Measurements from ENCODE around the gene NPHP3. TPM values are rescaled to one million over a fixed set of nuclear protein-coding genes. Genes with fewer than 3 reads are reported as not detected.

The NPHP3 gene
- 27.2 and 29.5 TPM in 2 replicates for total RNA-seq (2014; rRNA removed; shearing (Covaris generic))
- polyA plus RNA-seq (2016; fragmentation: Nextera tagmentation; extraction: Ambion mirVana), result 10.5 and 11.6 TPM in 2 replicates

GRCh38 chr3:132722165-132723023, at the start of gene NPHP3:
TSS of gene NPHP3 (minus strand) at chr3:132722409. CDS start at chr3:132722355, 54 bp downstream.
- Histone ChIP-seq H3F3A (ENCODE audit: insufficient read depth) (peaks cover 15% of the 10 kb centered on the region), H3K9ac (peak within 1 kb of the TSS; percentile 96), H3K4me2 (ENCODE audit: unreplicated experiment) (peak within 1 kb of the TSS; percentile 78), H3K4me1 (ENCODE audit: insufficient read depth) (peaks cover 23% of the 10 kb centered on the region), H3K27me3 (replicated peaks; ENCODE audit: insufficient read depth) (no peaks in the 10 kb centered on the region), H3K36me3 (ENCODE audit: low read depth) (peaks cover 7% of the 10 kb centered on the region; the same call in 1 of the 2 replicates), H3K9me3 (ENCODE audit: low read depth) (no peaks in the 10 kb centered on the region), H3K9me2 (ENCODE audit: insufficient read depth) (no peaks in the 10 kb centered on the region), H4K20me1 (ENCODE audit: insufficient read depth) (0 out of 2 replicates have a peak, but pooled peaks cover 4% of the 10 kb centered on the region), H3K27ac (peak within 1 kb of the TSS; percentile 91), H3K4me3 (peak within 1 kb of the TSS; percentile 95), H2AFZ (peak within 1 kb of the TSS; percentile 96), H3K79me2 (ENCODE audit: insufficient read depth) (peaks cover 38% of the 10 kb centered on the region)
- TF ChIP-seq EZH2 (IDR thresholded peaks at IDR 0.05; ENCODE audit: insufficient read depth, poor library complexity, severe bottlenecking) (no peak), EZH2phosphoT487 (IDR thresholded peaks at IDR 0.05; ENCODE audit: insufficient read depth, low read depth) (no peak)
- DNase-seq, result peak; percentile 98
- in situ Hi-C loops (cut with MboI), result loop anchor here (25.0 kb wide), 1 partner anchor 890 kb away; no protein-coding TSS in a partner anchor
- WGBS, 2 experiments (ENCODE audit: low coverage in 1 of 2, low lambda C conversion rate in 2 of 2, missing lambda C conversion rate in 2 of 2), result 3% methylated on average over 8 to 96 of the region's 96 CpGs

GRCh38 chr3:132758740-132759139, 36.5 kb upstream of the NPHP3 start:
- no peak for DNase-seq
- Histone ChIP-seq H3K36me3 (ENCODE audit: low read depth) (no peaks in the 10 kb centered on the region), H3K4me2 (ENCODE audit: unreplicated experiment) (no peak overlapping the region), H3K27me3 (replicated peaks; ENCODE audit: insufficient read depth) (no peaks in the 10 kb centered on the region), H3F3A (ENCODE audit: insufficient read depth) (no peaks in the 10 kb centered on the region), H3K4me1 (ENCODE audit: insufficient read depth) (no peaks in the 10 kb centered on the region), H3K4me3 (no peak overlapping the region), H3K9me2 (ENCODE audit: insufficient read depth) (no peaks in the 10 kb centered on the region), H3K9ac (no peak overlapping the region), H3K79me2 (ENCODE audit: insufficient read depth) (no peaks in the 10 kb centered on the region), H3K9me3 (ENCODE audit: low read depth) (no peaks in the 10 kb centered on the region), H2AFZ (no peak overlapping the region), H3K27ac (no peak overlapping the region), H4K20me1 (ENCODE audit: insufficient read depth) (no peaks in the 10 kb centered on the region)
- in situ Hi-C loops (cut with MboI), result no loop called here
- TF ChIP-seq EZH2phosphoT487 (IDR thresholded peaks at IDR 0.05; ENCODE audit: insufficient read depth, low read depth), result no peak
- TF ChIP-seq EZH2 (IDR thresholded peaks at IDR 0.05; ENCODE audit: insufficient read depth, poor library complexity, severe bottlenecking), result no peak
- WGBS, 2 experiments (ENCODE audit: low coverage in 1 of 2, low lambda C conversion rate in 2 of 2, missing lambda C conversion rate in 2 of 2), result 34 to 54% methylated on average over 2 of the region's 2 CpGs

- Histone ChIP-seq H4K20me1 (ENCODE audit: insufficient read depth) (no peaks in the 10 kb centered on the region), H3K79me2 (ENCODE audit: insufficient read depth) (no peaks in the 10 kb centered on the region), H3K27ac (no peak overlapping the region), H2AFZ (no peak overlapping the region), H3K9me3 (ENCODE audit: low read depth) (no peaks in the 10 kb centered on the region), H3K36me3 (ENCODE audit: low read depth) (no peaks in the 10 kb centered on the region), H3K27me3 (replicated peaks; ENCODE audit: insufficient read depth) (no peaks in the 10 kb centered on the region), H3K4me3 (no peak overlapping the region), H3K9me2 (ENCODE audit: insufficient read depth) (no peaks in the 10 kb centered on the region), H3K4me1 (ENCODE audit: insufficient read depth) (no peaks in the 10 kb centered on the region), H3K4me2 (ENCODE audit: unreplicated experiment) (no peak overlapping the region), H3F3A (ENCODE audit: insufficient read depth) (no peaks in the 10 kb centered on the region), H3K9ac (no peak overlapping the region)
- TF ChIP-seq EZH2phosphoT487 (IDR thresholded peaks at IDR 0.05; ENCODE audit: insufficient read depth, low read depth) (no peak), EZH2 (IDR thresholded peaks at IDR 0.05; ENCODE audit: insufficient read depth, poor library complexity, severe bottlenecking) (no peak)
- 30 to 40% methylated on average over 3 of the region's 3 CpGs for WGBS, 2 experiments (ENCODE audit: low coverage in 1 of 2, low lambda C conversion rate in 2 of 2, missing lambda C conversion rate in 2 of 2)
- DNase-seq, result no peak
- in situ Hi-C loops (cut with MboI), result no loop called here
Measured at GRCh38 chr3:132756108-132756650, 34.0 kb upstream of the NPHP3 start.

- no peaks in the 10 kb centered on the region for H3K27me3 ChIP-seq (replicated peaks; ENCODE audit: insufficient read depth)
- no peaks in the 10 kb centered on the region for H3K79me2 ChIP-seq (ENCODE audit: insufficient read depth)
- H3F3A ChIP-seq (ENCODE audit: insufficient read depth), result no peaks in the 10 kb centered on the region
- H3K4me1 ChIP-seq (ENCODE audit: insufficient read depth), result no peaks in the 10 kb centered on the region
- no peak overlapping the region for H3K4me3 ChIP-seq
- DNase-seq, result no peak
- H3K27ac ChIP-seq, result no peak overlapping the region
- no peaks in the 10 kb centered on the region for H3K9me2 ChIP-seq (ENCODE audit: insufficient read depth)
- H3K9me3 ChIP-seq (ENCODE audit: low read depth), result no peaks in the 10 kb centered on the region
- no peaks in the 10 kb centered on the region for H3K36me3 ChIP-seq (ENCODE audit: low read depth)
- H4K20me1 ChIP-seq (ENCODE audit: insufficient read depth), result no peaks in the 10 kb centered on the region
- no peak overlapping the region for H3K9ac ChIP-seq
- H2AFZ ChIP-seq, result no peak overlapping the region
- TF ChIP-seq EZH2 (IDR thresholded peaks at IDR 0.05; ENCODE audit: insufficient read depth, poor library complexity, severe bottlenecking), result no peak
- no peak for TF ChIP-seq EZH2phosphoT487 (IDR thresholded peaks at IDR 0.05; ENCODE audit: insufficient read depth, low read depth)
- in situ Hi-C loops (cut with MboI), result no loop called here
- H3K4me2 ChIP-seq (ENCODE audit: unreplicated experiment), result no peak overlapping the region
Measured at GRCh38 chr3:132753946-132754345, 31.7 kb upstream of the NPHP3 start.
